Measurements from ENCODE around the gene SNTG2.

GRCh38 chr2:1186421-1186820 is 235.8 kb downstream of the SNTG2 start:
- no peak for TF ChIP-seq CTCF (IDR thresholded peaks at IDR 0.05)
- TF ChIP-seq EP300 (IDR thresholded peaks at IDR 0.05) = no peak
- no peak for TF ChIP-seq POLR2A (IDR thresholded peaks at IDR 0.05)

Data from tibial nerve (tissue), 4 donors.